HCT116 (cell line): ENCODE results near the gene OPN4. TPM values are rescaled to one million over a fixed set of nuclear protein-coding genes. Genes with fewer than 3 reads are reported as not detected.

ENCODE experiments used
- ATAC-seq: fragments of 200-7000 bp; cut with Tn5 transposase; 2 replicates; pipeline ENCODE4 v1.9.1; 2020; ENCODE audit warnings: mild to moderate bottlenecking, moderate library complexity
- BruUV-seq: library from RNA; stranded (reverse); fragments of 400-500 nt; replicated peaks from 2 replicates; lab custom pipeline; 2021; lab: Mats Ljungman, UMichigan
- CTCF ChIA-PET: fragments of 300-600 bp; sonication (Branson Sonifier 250); formaldehyde crosslinking; loops from one replicate; lab custom pipeline; 2021; ENCODE audit warnings: antibody characterized with exemption; lab: Charles Lee
- POLR2A ChIA-PET: fragments of 300-600, 350-600 bp; sonication (Branson Sonifier 250); formaldehyde crosslinking; loops from one replicate; lab custom pipeline; 2021; ENCODE audit warnings: antibody characterized with exemption; lab: Charles Lee
- RAD21 ChIA-PET, 2 experiments: fragments of 300-600 bp; sonication (Branson Sonifier 250); formaldehyde crosslinking; loops; one replicate each; lab custom pipeline; 2023; ENCODE audit warnings: low total read pairs in 2 of 2; ENCODE audit not compliant: uncharacterized antibody in 2 of 2, unreplicated experiment in 2 of 2, low non-redundant PET in 1 of 2; lab: Charles Lee
- DNase-seq: peaks from one replicate; pipeline ENCODE4 v3.0.0-alpha.2; 2010; ENCODE audit warnings: low read depth, low spot score
- H2AFZ ChIP-seq: fragments of 200-600 bp; shearing (Covaris generic), sonication (generic); 2 replicates; pipeline ENCODE4 v1.6.1; 2017; ENCODE audit warnings: low read depth, mixed run types, mixed read lengths, antibody characterized with exemption, low read length; ENCODE audit not compliant: poor library complexity, severe bottlenecking
- H3K27ac ChIP-seq: 2 replicates; pipeline ENCODE4 v1.5.1; 2012; ENCODE audit warnings: low read depth, low read length
- H3K27me3 ChIP-seq: fragments of 200-600 bp; sonication (generic); 2 replicates; pipeline ENCODE4 v1.6.1; 2016; ENCODE audit warnings: mixed run types, low read length, mixed read lengths; ENCODE audit not compliant: insufficient read depth
- H3K36me3 ChIP-seq, 2 experiments: fragments of 200-500 bp in 1 of 2; fragments of 200-600 bp in 1 of 2; sonication (Bioruptor generic) in 1 of 2; sonication (generic) in 1 of 2; 2 replicates each; pipeline versions ENCODE4 v1.5.1 to v1.6.1; 2014 to 2016; ENCODE audit warnings: low read length in 2 of 2, inconsistent platforms in 1 of 2, mixed read lengths in 1 of 2, mixed run types in 1 of 2; ENCODE audit not compliant: insufficient read depth in 2 of 2, control insufficient read depth in 1 of 2
- H3K4me1 ChIP-seq, 2 experiments: fragments of 200-600 bp in 1 of 2; sonication (generic) in 1 of 2; 2 replicates each; pipeline versions ENCODE4 v1.5.1 to v1.6.1; 2012 to 2017; ENCODE audit warnings: low read length in 2 of 2, inconsistent platforms in 1 of 2, mild to moderate bottlenecking in 1 of 2, mixed read lengths in 1 of 2, mixed run types in 1 of 2, moderate library complexity in 1 of 2; ENCODE audit not compliant: insufficient read depth in 2 of 2, control insufficient read depth in 1 of 2
- H3K4me2 ChIP-seq: fragments of 200-600 bp; sonication (generic); 2 replicates; pipeline ENCODE4 v1.6.1; 2017; ENCODE audit warnings: mixed run types, low read length, mixed read lengths
- H3K4me3 ChIP-seq, 2 experiments: fragments of 200-600 bp in 1 of 2; sonication (generic) in 1 of 2; replicated peaks in 1 of 2; 2 replicates each; pipeline ENCODE4 v1.5.1; 2011 to 2016; ENCODE audit warnings: low read length in 2 of 2, control low read depth in 1 of 2, low read depth in 1 of 2, mild to moderate bottlenecking in 1 of 2, mixed read lengths in 1 of 2, mixed run types in 1 of 2
- H3K79me2 ChIP-seq: fragments of 200-600 bp; sonication (generic); 2 replicates; pipeline ENCODE4 v1.6.1; 2017; ENCODE audit warnings: mild to moderate bottlenecking, mixed run types, low read length, moderate library complexity, mixed read lengths; ENCODE audit not compliant: insufficient read depth
- H3K9ac ChIP-seq: fragments of 200-600 bp; sonication (generic); 2 replicates; pipeline ENCODE4 v1.6.1; 2016; ENCODE audit warnings: low read length, mixed read lengths
- H3K9me2 ChIP-seq: fragments of 200-600 bp; sonication (generic), shearing (Covaris generic); 2 replicates; pipeline ENCODE4 v1.6.1; 2017; ENCODE audit warnings: mixed run types, mild to moderate bottlenecking, moderate library complexity; ENCODE audit not compliant: insufficient read depth
- H3K9me3 ChIP-seq, 2 experiments: fragments of 200-500 bp in 1 of 2; fragments of 200-600 bp in 1 of 2; sonication (Bioruptor generic) in 1 of 2; sonication (generic) in 1 of 2; 2 replicates each; pipeline ENCODE4 v1.6.1; 2014 to 2017; ENCODE audit warnings: low read length in 2 of 2, mixed read lengths in 2 of 2, inconsistent platforms in 1 of 2, low read depth in 1 of 2, mild to moderate bottlenecking in 1 of 2, mixed run types in 1 of 2, moderate library complexity in 1 of 2; ENCODE audit not compliant: control insufficient read depth in 1 of 2, insufficient read depth in 1 of 2
- H4K20me1 ChIP-seq: fragments of 200-600 bp; sonication (generic), shearing (Covaris generic); 2 replicates; pipeline ENCODE4 v1.6.1; 2017; ENCODE audit warnings: mixed run types, mild to moderate bottlenecking, moderate library complexity; ENCODE audit not compliant: insufficient read depth
- CBX3 ChIP-seq: IDR thresholded peaks from 2 replicates; pipeline ENCODE4 v1.6.1; 2012; ENCODE audit warnings: low read depth
- CEBPB ChIP-seq: IDR thresholded peaks from 2 replicates; pipeline ENCODE4 v1.6.1; 2012; ENCODE audit warnings: low read depth
- CTCF ChIP-seq, 3 experiments: fragments of 200-600 bp in 1 of 3; sonication (generic) in 1 of 3; IDR thresholded peaks in 2 of 3; conservative IDR thresholded peaks in 1 of 3; 2 replicates each; pipeline ENCODE4 v1.5.1; 2012 to 2017; ENCODE audit warnings: low read depth in 2 of 3, low read length in 2 of 3, antibody characterized with exemption in 1 of 3, borderline replicate concordance in 1 of 3, control low read depth in 1 of 3, mild to moderate bottlenecking in 1 of 3, mixed read lengths in 1 of 3, mixed run types in 1 of 3, moderate library complexity in 1 of 3; ENCODE audit not compliant: insufficient read depth in 1 of 3
- EGR1 ChIP-seq: IDR thresholded peaks from 2 replicates; pipeline ENCODE4 v1.6.1; 2012; ENCODE audit warnings: low read depth
- ELF1 ChIP-seq: IDR thresholded peaks from 2 replicates; pipeline ENCODE4 v1.6.1; 2012; ENCODE audit warnings: low read depth, borderline replicate concordance
- EZH2 ChIP-seq: fragments of 200-600 bp; sonication (generic); IDR thresholded peaks from 2 replicates; pipeline ENCODE4 v1.6.1; 2017; ENCODE audit warnings: antibody characterized with exemption, mixed run types
- EZH2phosphoT487 ChIP-seq: fragments of 200-600 bp; IDR thresholded peaks from 2 replicates; pipeline ENCODE4 v1.6.1; 2018; ENCODE audit warnings: antibody characterized with exemption, borderline replicate concordance
- FOSL1 ChIP-seq: IDR thresholded peaks from 2 replicates; pipeline ENCODE4 v1.6.1; 2012; ENCODE audit warnings: low read depth
- POLR2A ChIP-seq: IDR thresholded peaks from 2 replicates; pipeline ENCODE4 v1.7.0; 2011; ENCODE audit warnings: borderline replicate concordance; ENCODE audit not compliant: insufficient read depth, insufficient read length; ENCODE audit errors: extremely low read depth
- POLR2AphosphoS5 ChIP-seq: IDR thresholded peaks from 2 replicates; pipeline ENCODE4 v1.6.1; 2011; ENCODE audit warnings: mild to moderate bottlenecking, low read depth, low read length, moderate library complexity
- RAD21 ChIP-seq: IDR thresholded peaks from 2 replicates; pipeline ENCODE4 v1.6.1; 2012; ENCODE audit warnings: low read depth, mild to moderate bottlenecking
- SIN3A ChIP-seq: IDR thresholded peaks from 2 replicates; pipeline ENCODE4 v1.6.1; 2012; ENCODE audit warnings: low read depth
- SP1 ChIP-seq: IDR thresholded peaks from 2 replicates; pipeline ENCODE4 v1.6.1; 2012; ENCODE audit warnings: low read depth
- SRF ChIP-seq: IDR thresholded peaks from 2 replicates; pipeline ENCODE4 v1.6.1; 2012; ENCODE audit warnings: low read depth
- TCF7L2 ChIP-seq: IDR thresholded peaks from 2 replicates; pipeline ENCODE4 v1.7.0; 2011; ENCODE audit warnings: borderline replicate concordance, inconsistent platforms; ENCODE audit not compliant: insufficient read depth, insufficient read length; ENCODE audit errors: extremely low read depth
- YY1 ChIP-seq: IDR thresholded peaks from 2 replicates; pipeline ENCODE4 v1.6.1; 2011; ENCODE audit warnings: low read length, low read depth, moderate library complexity, mild to moderate bottlenecking; ENCODE audit not compliant: insufficient replicate concordance; ENCODE audit errors: extremely low read depth
- ZFX ChIP-seq: fragments of 450-650 bp; IDR thresholded peaks from 2 replicates; pipeline ENCODE4 v1.6.1; 2017
- ZNF274 ChIP-seq: fragments of 200-500 bp; sonication (Bioruptor generic); IDR thresholded peaks from 2 replicates; pipeline ENCODE4 v1.6.1; 2014; ENCODE audit warnings: mild to moderate bottlenecking, low read depth, low read length, inconsistent platforms
- intact Hi-C: fragments of 100-400 bp; cut with micrococcal nuclease; formaldehyde crosslinking; loops from 2 replicates; pipeline ENCODE4 v1.10.0; 2022
- total RNA-seq: library from RNA; stranded (reverse); gene quantifications from one replicate; pipeline ENCODE4 v1.2.1, GENCODE V29; 2021; ENCODE audit not compliant: unreplicated experiment
- TF ChIP-seq, protein P1 (sequence below): IDR thresholded peaks from 2 replicates; pipeline ENCODE4 v1.6.1; 2012; ENCODE audit warnings: low read depth
- TF ChIP-seq, protein P2 (sequence below): IDR thresholded peaks from 2 replicates; pipeline ENCODE4 v1.6.1; 2012

Gene OPN4
- total RNA-seq, 1 experiment from 2014 or later: not detected

DNA sequence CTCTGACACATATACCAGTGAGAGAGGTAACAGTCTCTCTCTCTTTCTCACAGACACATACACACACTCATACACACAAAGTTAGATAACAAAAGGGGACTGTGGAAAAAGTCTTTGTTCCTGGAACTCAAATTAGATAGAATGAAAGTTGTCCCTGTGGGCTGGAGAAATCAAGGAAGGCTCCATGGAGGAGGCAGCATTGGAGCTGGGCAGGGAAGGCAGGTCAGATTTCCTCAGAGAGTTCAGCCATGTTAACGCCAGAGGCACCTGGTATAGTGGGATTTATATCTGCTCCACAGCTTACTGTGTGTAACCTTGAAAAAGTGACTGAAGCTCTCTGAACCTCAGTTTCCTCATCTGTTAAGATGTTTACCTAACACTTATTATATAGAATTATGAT, 52.6 kb downstream of the OPN4 start (continued):
- TF ChIP-seq, protein P1, sequence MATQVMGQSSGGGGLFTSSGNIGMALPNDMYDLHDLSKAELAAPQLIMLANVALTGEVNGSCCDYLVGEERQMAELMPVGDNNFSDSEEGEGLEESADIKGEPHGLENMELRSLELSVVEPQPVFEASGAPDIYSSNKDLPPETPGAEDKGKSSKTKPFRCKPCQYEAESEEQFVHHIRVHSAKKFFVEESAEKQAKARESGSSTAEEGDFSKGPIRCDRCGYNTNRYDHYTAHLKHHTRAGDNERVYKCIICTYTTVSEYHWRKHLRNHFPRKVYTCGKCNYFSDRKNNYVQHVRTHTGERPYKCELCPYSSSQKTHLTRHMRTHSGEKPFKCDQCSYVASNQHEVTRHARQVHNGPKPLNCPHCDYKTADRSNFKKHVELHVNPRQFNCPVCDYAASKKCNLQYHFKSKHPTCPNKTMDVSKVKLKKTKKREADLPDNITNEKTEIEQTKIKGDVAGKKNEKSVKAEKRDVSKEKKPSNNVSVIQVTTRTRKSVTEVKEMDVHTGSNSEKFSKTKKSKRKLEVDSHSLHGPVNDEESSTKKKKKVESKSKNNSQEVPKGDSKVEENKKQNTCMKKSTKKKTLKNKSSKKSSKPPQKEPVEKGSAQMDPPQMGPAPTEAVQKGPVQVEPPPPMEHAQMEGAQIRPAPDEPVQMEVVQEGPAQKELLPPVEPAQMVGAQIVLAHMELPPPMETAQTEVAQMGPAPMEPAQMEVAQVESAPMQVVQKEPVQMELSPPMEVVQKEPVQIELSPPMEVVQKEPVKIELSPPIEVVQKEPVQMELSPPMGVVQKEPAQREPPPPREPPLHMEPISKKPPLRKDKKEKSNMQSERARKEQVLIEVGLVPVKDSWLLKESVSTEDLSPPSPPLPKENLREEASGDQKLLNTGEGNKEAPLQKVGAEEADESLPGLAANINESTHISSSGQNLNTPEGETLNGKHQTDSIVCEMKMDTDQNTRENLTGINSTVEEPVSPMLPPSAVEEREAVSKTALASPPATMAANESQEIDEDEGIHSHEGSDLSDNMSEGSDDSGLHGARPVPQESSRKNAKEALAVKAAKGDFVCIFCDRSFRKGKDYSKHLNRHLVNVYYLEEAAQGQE: no peak
- TF ChIP-seq SIN3A: no peak
- TF ChIP-seq SRF: no peak
- no peak for TF ChIP-seq CBX3
- no peak for TF ChIP-seq ZNF274
- TF ChIP-seq EGR1: no peak
- TF ChIP-seq, all 23 proteins: peak for 0

GRCh38 chr10:86707505-86707904, 53.2 kb downstream of the OPN4 start:
- Histone ChIP-seq H4K20me1 (no peaks in the 10 kb centered on the region), H3K4me3 (no peak overlapping the region), H3K27me3 (no peaks in the 10 kb centered on the region), H3K4me1 (peaks cover 6 to 17% of the 10 kb centered on the region in 2 experiments; a peak in 3 of 4 replicates), H3K9me2 (no peaks in the 10 kb centered on the region), H3K9ac (no peak overlapping the region), H3K79me2 (no peaks in the 10 kb centered on the region), H3K27ac (no peak overlapping the region), H2AFZ (no peak overlapping the region), H3K4me2 (no peak overlapping the region), H3K36me3 (no peaks in the 10 kb centered on the region), H3K9me3 (no peaks in the 10 kb centered on the region)
- DNase-seq (no peak), ATAC-seq (no peak)
- intact Hi-C loops: no loop called here
- no TSS peak for BruUV-seq
- ChIA-PET RAD21 (no interaction called here), CTCF (no interaction called here), POLR2A (interaction anchor here (0.5 kb wide), 1 partner anchor 158 kb away, joined by 5 read pairs; no protein-coding TSS in a partner anchor)
- TF ChIP-seq ZFX (no peak), EZH2phosphoT487 (no peak), ELF1 (no peak), EGR1 (no peak), SRF (no peak), POLR2A (no peak), CTCF (IDR thresholded peaks at IDR 0.05 in 2 of 3, conservative IDR thresholded peaks at IDR 0.05 in 1 of 3; ENCODE audit: borderline replicate concordance in 1 of 3, insufficient read depth in 1 of 3, low read depth in 2 of 3, low read length in 2 of 3) (no peak), CEBPB (no peak), SIN3A (no peak), CBX3 (no peak), POLR2AphosphoS5 (no peak), YY1 (no peak), TCF7L2 (no peak), RAD21 (no peak), EZH2 (no peak), SP1 (no peak), FOSL1 (no peak), ZNF274 (no peak)
- TF ChIP-seq, protein P2, sequence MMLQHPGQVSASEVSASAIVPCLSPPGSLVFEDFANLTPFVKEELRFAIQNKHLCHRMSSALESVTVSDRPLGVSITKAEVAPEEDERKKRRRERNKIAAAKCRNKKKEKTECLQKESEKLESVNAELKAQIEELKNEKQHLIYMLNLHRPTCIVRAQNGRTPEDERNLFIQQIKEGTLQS: no peak
